CD14-positive monocyte (primary cell): Measurements from ENCODE around the gene CCDC73. TPM values are rescaled to one million over a fixed set of nuclear protein-coding genes. Genes with fewer than 3 reads are reported as not detected.
A peak's percentile ranks its signal among the peaks of the same experiment; 100 is the strongest.

ENCODE experiments used
- DNase-seq, 3 donors: peaks; one replicate each; pipeline ENCODE4 v3.0.0-alpha.2; 2011 to 2022
- H2AFZ ChIP-seq: 2 replicates; pipeline ENCODE4 v1.6.0; 2012; ENCODE audit warnings: mild to moderate bottlenecking, low read depth, low read length, inconsistent platforms; ENCODE audit not compliant: insufficient read depth, poor library complexity, severe bottlenecking
- H3K27ac ChIP-seq, 2 donors: 1 replicate in 1 of 2; 2 replicates in 1 of 2; pipeline ENCODE4 v1.5.1; 2012 to 2013; ENCODE audit warnings: low read length in 2 of 2, control low read depth in 1 of 2, inconsistent platforms in 1 of 2, low read depth in 1 of 2, mild to moderate bottlenecking in 1 of 2
- H3K27me3 ChIP-seq, 2 donors: one replicate each; pipeline versions ENCODE4 v1.6.0 to v1.6.1; 2011 to 2013; ENCODE audit warnings: low read length in 2 of 2; ENCODE audit not compliant: control insufficient read depth in 2 of 2, insufficient read depth in 2 of 2
- H3K36me3 ChIP-seq, 2 donors: replicated peaks in 1 of 2; 1 replicate in 1 of 2; 2 replicates in 1 of 2; pipeline versions ENCODE4 v1.5.1 to v1.6.1; 2012 to 2013; ENCODE audit warnings: low read length in 2 of 2, control low read depth in 1 of 2, inconsistent platforms in 1 of 2, mild to moderate bottlenecking in 1 of 2; ENCODE audit not compliant: insufficient read depth in 2 of 2, control insufficient read depth in 1 of 2
- H3K4me1 ChIP-seq, 2 donors: 1 replicate in 1 of 2; 2 replicates in 1 of 2; pipeline versions ENCODE4 v1.5.1 to v1.6.1; 2012 to 2013; ENCODE audit warnings: low read length in 2 of 2, control low read depth in 1 of 2, inconsistent platforms in 1 of 2, mild to moderate bottlenecking in 1 of 2, moderate library complexity in 1 of 2; ENCODE audit not compliant: insufficient read depth in 2 of 2, control insufficient read depth in 1 of 2
- H3K4me2 ChIP-seq: replicated peaks from 2 replicates; pipeline ENCODE3; 2012; ENCODE audit warnings: low read length, moderate library complexity, mild to moderate bottlenecking; ENCODE audit not compliant: poor library complexity, severe bottlenecking; ENCODE audit errors: extremely low read depth
- H3K4me3 ChIP-seq, 3 experiments: fragments of 200-600 bp in 1 of 3; sonication (generic) in 1 of 3; replicated peaks in 1 of 3; 1 replicate in 2 of 3; 2 replicates in 1 of 3; pipeline ENCODE4 v1.5.1; 2011 to 2013; ENCODE audit warnings: low read length in 3 of 3, mild to moderate bottlenecking in 3 of 3, control low read depth in 2 of 3, low read depth in 2 of 3, inconsistent platforms in 1 of 3, moderate library complexity in 1 of 3
- H3K79me2 ChIP-seq: 2 replicates; pipeline ENCODE4 v1.6.0; 2012; ENCODE audit warnings: mild to moderate bottlenecking, control low read depth, inconsistent platforms, low read length, moderate library complexity; ENCODE audit not compliant: insufficient read depth
- H3K9ac ChIP-seq: 2 replicates; pipeline ENCODE4 v1.6.0; 2017; ENCODE audit warnings: low read length, mild to moderate bottlenecking; ENCODE audit not compliant: insufficient read depth, poor library complexity, severe bottlenecking
- H3K9me3 ChIP-seq, 2 donors: replicated peaks in 1 of 2; 1 replicate in 1 of 2; 2 replicates in 1 of 2; pipeline versions ENCODE4 v1.5.1 to v1.6.1; 2012 to 2013; ENCODE audit warnings: low read length in 2 of 2, control low read depth in 1 of 2; ENCODE audit not compliant: control insufficient read depth in 1 of 2, insufficient read depth in 1 of 2
- H4K20me1 ChIP-seq: 2 replicates; pipeline ENCODE4 v1.6.0; 2012; ENCODE audit warnings: mild to moderate bottlenecking, low read length, control low read depth, moderate library complexity; ENCODE audit not compliant: insufficient read depth
- H3K27ac Mint-ChIP-seq, 7 donors: one replicate each; pipeline ENCODE4 v1.8.0; 2020; ENCODE audit warnings: mild to moderate bottlenecking in 7 of 7, mixed read lengths in 7 of 7, moderate library complexity in 6 of 7, inconsistent platforms in 2 of 7
- H3K27me3 Mint-ChIP-seq, 3 donors: one replicate each; pipeline ENCODE4 v1.8.0; 2021 to 2022; ENCODE audit warnings: low read depth in 3 of 3, mild to moderate bottlenecking in 3 of 3, mixed read lengths in 3 of 3, moderate library complexity in 3 of 3, inconsistent platforms in 1 of 3
- H3K36me3 Mint-ChIP-seq, 2 donors: one replicate each; pipeline ENCODE4 v1.8.0; 2020; ENCODE audit warnings: mixed read lengths in 2 of 2, inconsistent platforms in 1 of 2, mild to moderate bottlenecking in 1 of 2
- H3K4me1 Mint-ChIP-seq: one replicate; pipeline ENCODE4 v1.8.0; 2020; ENCODE audit warnings: mild to moderate bottlenecking, mixed read lengths
- H3K4me3 Mint-ChIP-seq, 2 donors: one replicate each; pipeline ENCODE4 v1.8.0; 2020; ENCODE audit warnings: mild to moderate bottlenecking in 2 of 2, mixed read lengths in 2 of 2, moderate library complexity in 1 of 2
- H3K9me3 Mint-ChIP-seq, 7 donors: one replicate each; pipeline ENCODE4 v1.8.0; 2020 to 2022; ENCODE audit warnings: mixed read lengths in 7 of 7, mild to moderate bottlenecking in 6 of 7, moderate library complexity in 6 of 7, inconsistent platforms in 2 of 7
- WGBS: methylation state at CpG from one replicate; pipeline ENCODE4 v1.1.5; 2013; ENCODE audit warnings: missing lambda C conversion rate; ENCODE audit not compliant: insufficient coverage; 5-methylcytosine and 5-hydroxymethylcytosine counted together
- intact Hi-C, 2 donors: fragments of 100-400 bp; cut with micrococcal nuclease; formaldehyde crosslinking; loops; one replicate each; pipeline versions ENCODE4 v1.15.0 to v1.15.1; 2023
- polyA plus RNA-seq, 3 donors: library from polyadenylated mRNA; depleted of rRNA in 1 of 3; unstranded in 2 of 3; stranded (reverse) in 1 of 3; fragments of 300-500 nt in 2 of 3; fragments of >200 nt in 1 of 3; fragmentation: Illumina TruSeq in 2 of 3; gene quantifications; 1 replicate in 2 of 3; 2 replicates in 1 of 3; pipeline ENCODE4 v1.2.3, GENCODE V29; 2012 to 2021
- TF ChIP-seq, protein P1 (sequence below): fragments of 200-600 bp; IDR thresholded peaks from one replicate; pipeline ENCODE4 v1.8.0; 2022; ENCODE audit warnings: antibody characterized with exemption, mild to moderate bottlenecking

CCDC73 gene
- polyA plus RNA-seq, 3 donors = 0.03 to 0.09 TPM; not detected in 1

GRCh38 chr11:32838505-32839274, 44.2 kb upstream of the CCDC73 start:
- no CpG with 5 or more reads among the region's 2 CpGs for WGBS
- no peak overlapping the region for H2AFZ ChIP-seq
- H3K36me3 ChIP-seq = peaks cover 5 to 40% of the 10 kb centered on the region in 2 donors
- Mint-ChIP-seq H3K27me3 (no peaks in the 10 kb centered on the region), H3K36me3 (peaks cover 33 to 50% of the 10 kb centered on the region in 2 donors), H3K4me1 (peaks cover 16% of the 10 kb centered on the region), H3K9me3 (no peaks in the 10 kb centered on the region), H3K4me3 (no peak overlapping the region), H3K27ac (peak overlapping the region in 1 of 7 donors; percentile 20)
- no peaks in the 10 kb centered on the region for H3K27me3 ChIP-seq
- H3K27ac ChIP-seq = peak overlapping the region in 1 of 2 donors; percentile 7
- H3K4me2 ChIP-seq = no peak overlapping the region
- peaks cover 38% of the 10 kb centered on the region for H3K79me2 ChIP-seq
- intact Hi-C loops = no loop called here
- H3K9ac ChIP-seq = no peak overlapping the region
- H3K9me3 ChIP-seq = no peaks in the 10 kb centered on the region
- H3K4me3 ChIP-seq = no peak overlapping the region
- TF ChIP-seq, protein P1, sequence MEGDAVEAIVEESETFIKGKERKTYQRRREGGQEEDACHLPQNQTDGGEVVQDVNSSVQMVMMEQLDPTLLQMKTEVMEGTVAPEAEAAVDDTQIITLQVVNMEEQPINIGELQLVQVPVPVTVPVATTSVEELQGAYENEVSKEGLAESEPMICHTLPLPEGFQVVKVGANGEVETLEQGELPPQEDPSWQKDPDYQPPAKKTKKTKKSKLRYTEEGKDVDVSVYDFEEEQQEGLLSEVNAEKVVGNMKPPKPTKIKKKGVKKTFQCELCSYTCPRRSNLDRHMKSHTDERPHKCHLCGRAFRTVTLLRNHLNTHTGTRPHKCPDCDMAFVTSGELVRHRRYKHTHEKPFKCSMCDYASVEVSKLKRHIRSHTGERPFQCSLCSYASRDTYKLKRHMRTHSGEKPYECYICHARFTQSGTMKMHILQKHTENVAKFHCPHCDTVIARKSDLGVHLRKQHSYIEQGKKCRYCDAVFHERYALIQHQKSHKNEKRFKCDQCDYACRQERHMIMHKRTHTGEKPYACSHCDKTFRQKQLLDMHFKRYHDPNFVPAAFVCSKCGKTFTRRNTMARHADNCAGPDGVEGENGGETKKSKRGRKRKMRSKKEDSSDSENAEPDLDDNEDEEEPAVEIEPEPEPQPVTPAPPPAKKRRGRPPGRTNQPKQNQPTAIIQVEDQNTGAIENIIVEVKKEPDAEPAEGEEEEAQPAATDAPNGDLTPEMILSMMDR = no peak
- H3K4me1 ChIP-seq = peaks cover 5 to 14% of the 10 kb centered on the region in 2 donors
- no peaks in the 10 kb centered on the region for H4K20me1 ChIP-seq
- DNase-seq = no peak

DNA sequence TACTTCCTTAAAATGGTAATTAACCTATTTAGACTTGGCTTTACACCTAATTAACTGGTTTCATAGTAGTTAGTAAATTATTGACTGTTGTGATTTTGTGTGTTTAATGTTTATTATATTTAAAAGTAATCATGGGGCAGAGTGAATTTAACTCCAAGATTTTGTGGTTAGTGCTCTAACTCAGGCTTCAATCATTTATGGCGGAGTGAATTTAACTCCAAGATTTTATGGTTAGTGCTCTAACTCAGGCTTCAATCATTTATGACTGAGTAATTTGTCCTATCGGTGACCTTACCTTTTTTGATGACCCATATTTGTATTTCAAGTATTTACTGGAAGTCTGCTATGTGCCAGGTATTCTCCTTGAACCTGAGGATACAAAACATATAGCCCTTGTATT, 42.5 kb upstream of the CCDC73 start:
- Histone ChIP-seq H2AFZ (no peak overlapping the region), H3K4me1 (peaks cover 0 to 6% of the 10 kb centered on the region in 2 donors), H3K4me3 (no peak overlapping the region), H3K4me2 (no peak overlapping the region), H3K27ac (no peak overlapping the region), H3K79me2 (peaks cover 54% of the 10 kb centered on the region), H3K36me3 (peaks cover 5 to 47% of the 10 kb centered on the region in 2 donors), H3K9ac (no peak overlapping the region), H3K27me3 (no peaks in the 10 kb centered on the region), H4K20me1 (no peaks in the 10 kb centered on the region), H3K9me3 (no peaks in the 10 kb centered on the region)
- Mint-ChIP-seq H3K4me1 (peaks cover 23% of the 10 kb centered on the region), H3K9me3 (no peaks in the 10 kb centered on the region), H3K4me3 (no peak overlapping the region), H3K36me3 (peaks cover 42 to 60% of the 10 kb centered on the region in 2 donors), H3K27ac (no peak overlapping the region), H3K27me3 (no peaks in the 10 kb centered on the region)
- DNase-seq = no peak
- no CpG with 5 or more reads among the region's 2 CpGs for WGBS
- TF ChIP-seq, protein P1 = no peak
- intact Hi-C loops = no loop called here
